Measurements from ENCODE around the gene SGSH. TPM values are rescaled to one million over a fixed set of nuclear protein-coding genes. Genes with fewer than 3 reads are reported as not detected.

SGSH gene
- total RNA-seq, 4 donors from 2014 or later: 14.4 to 39.7 (median 38.4) TPM

DNA sequence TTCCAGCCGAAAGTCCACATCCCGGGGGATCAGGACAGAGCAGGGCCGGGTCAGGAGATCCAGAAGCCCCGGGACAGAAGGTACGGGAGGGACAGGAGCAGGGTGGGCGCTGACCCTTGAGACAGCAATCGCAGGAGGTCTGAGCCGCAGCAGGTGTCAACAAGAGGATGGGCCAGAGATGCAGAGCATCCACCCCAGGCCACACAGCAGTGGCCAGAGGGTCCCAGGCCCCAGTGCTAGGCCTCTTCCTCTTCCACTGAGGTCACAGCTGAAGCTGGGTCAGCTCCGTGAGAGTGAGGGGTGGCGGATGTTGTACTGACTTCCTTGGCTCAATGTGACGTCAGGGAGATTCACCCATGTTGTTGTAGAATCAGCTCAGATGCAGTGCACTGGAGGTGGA, 31.8 kb upstream of the SGSH start:
- no peaks in the 10 kb centered on the region for H3K9me3 ChIP-seq
- TF ChIP-seq CTCF (IDR thresholded peaks at IDR 0.05) (no peak), POLR2A (IDR thresholded peaks at IDR 0.05) (no peak)
- H3K27me3 ChIP-seq: no peaks in the 10 kb centered on the region
- no peak overlapping the region for H3K4me3 ChIP-seq
- intact Hi-C loops (cut with DNase I; ENCODE audit: low total_unique reads): no loop called here
- no peaks in the 10 kb centered on the region for H3K36me3 ChIP-seq
- DNase-seq: no peak
- H3K4me1 ChIP-seq: no peaks in the 10 kb centered on the region
- H3K27ac ChIP-seq: no peak overlapping the region

GRCh38 chr17:80248894-80249710, 29.0 kb upstream of the SGSH start:
- Histone ChIP-seq H3K36me3 (no peaks in the 10 kb centered on the region), H3K27ac (no peak overlapping the region), H3K4me3 (no peak overlapping the region), H3K27me3 (no peaks in the 10 kb centered on the region), H3K9me3 (no peaks in the 10 kb centered on the region), H3K4me1 (no peaks in the 10 kb centered on the region)
- intact Hi-C loops (cut with DNase I; ENCODE audit: low total_unique reads): no loop called here
- TF ChIP-seq POLR2A (IDR thresholded peaks at IDR 0.05) (no peak), CTCF (IDR thresholded peaks at IDR 0.05) (no peak)
- DNase-seq: no peak

- no peak for DNase-seq
- no peak overlapping the region for H3K27ac ChIP-seq
- H3K4me1 ChIP-seq: no peaks in the 10 kb centered on the region
- intact Hi-C loops (cut with DNase I; ENCODE audit: low total_unique reads): no loop called here
- H3K27me3 ChIP-seq: no peaks in the 10 kb centered on the region
- TF ChIP-seq POLR2A (IDR thresholded peaks at IDR 0.05): no peak
- TF ChIP-seq CTCF (IDR thresholded peaks at IDR 0.05): no peak
- H3K4me3 ChIP-seq: no peak overlapping the region
- no peaks in the 10 kb centered on the region for H3K36me3 ChIP-seq
- H3K9me3 ChIP-seq: no peaks in the 10 kb centered on the region
Observed at GRCh38 chr17:80248001-80248893, 28.1 kb upstream of the SGSH start.

GRCh38 chr17:80247561-80247960, 27.4 kb upstream of the SGSH start:
- TF ChIP-seq CTCF (IDR thresholded peaks at IDR 0.05) (no peak), POLR2A (IDR thresholded peaks at IDR 0.05) (no peak)
- DNase-seq: no peak
- H3K4me1 ChIP-seq: no peaks in the 10 kb centered on the region
- no peaks in the 10 kb centered on the region for H3K9me3 ChIP-seq
- H3K27me3 ChIP-seq: no peaks in the 10 kb centered on the region
- no peak overlapping the region for H3K27ac ChIP-seq
- H3K4me3 ChIP-seq: no peak overlapping the region
- H3K36me3 ChIP-seq: no peaks in the 10 kb centered on the region
- intact Hi-C loops (cut with DNase I; ENCODE audit: low total_unique reads): no loop called here

DNA sequence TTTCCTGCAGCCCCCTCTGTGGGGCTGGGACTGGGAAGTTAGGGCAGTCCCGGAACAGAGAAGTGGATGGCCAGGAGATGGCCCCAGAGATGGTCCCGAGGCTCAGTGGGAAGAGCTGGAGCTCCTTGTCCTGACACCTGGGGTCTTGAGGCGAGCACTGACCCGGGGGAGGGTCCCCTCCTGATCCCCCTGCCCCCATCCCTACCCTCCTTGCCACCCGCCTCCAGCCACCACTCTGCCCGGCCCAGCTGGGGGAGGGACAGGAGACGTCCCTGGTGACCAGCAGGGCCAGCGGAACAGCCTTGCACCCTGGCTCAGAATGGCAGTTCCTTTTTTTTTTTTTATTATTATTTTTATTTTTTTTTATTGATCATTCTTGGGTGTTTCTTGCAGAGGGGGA, 26.6 kb upstream of the SGSH start:
- no peaks in the 10 kb centered on the region for H3K9me3 ChIP-seq
- no peaks in the 10 kb centered on the region for H3K27me3 ChIP-seq
- no peaks in the 10 kb centered on the region for H3K4me1 ChIP-seq
- H3K4me3 ChIP-seq: no peak overlapping the region
- TF ChIP-seq CTCF (IDR thresholded peaks at IDR 0.05) (no peak), POLR2A (IDR thresholded peaks at IDR 0.05) (no peak)
- H3K36me3 ChIP-seq: no peaks in the 10 kb centered on the region
- H3K27ac ChIP-seq: no peak overlapping the region
- intact Hi-C loops (cut with DNase I; ENCODE audit: low total_unique reads): no loop called here
- DNase-seq: no peak

Measured in uterus (tissue), 4 donors.